ENCODE measurements around the gene CNTN1.

CNTN1 gene

GRCh38 chr12:40986001-40986400 lies 293.8 kb downstream of the CNTN1 start:
- DNase-seq, result no peak

GRCh38 chr12:40988355-40988754 lies 296.1 kb downstream of the CNTN1 start:
- no peak for DNase-seq

DNA sequence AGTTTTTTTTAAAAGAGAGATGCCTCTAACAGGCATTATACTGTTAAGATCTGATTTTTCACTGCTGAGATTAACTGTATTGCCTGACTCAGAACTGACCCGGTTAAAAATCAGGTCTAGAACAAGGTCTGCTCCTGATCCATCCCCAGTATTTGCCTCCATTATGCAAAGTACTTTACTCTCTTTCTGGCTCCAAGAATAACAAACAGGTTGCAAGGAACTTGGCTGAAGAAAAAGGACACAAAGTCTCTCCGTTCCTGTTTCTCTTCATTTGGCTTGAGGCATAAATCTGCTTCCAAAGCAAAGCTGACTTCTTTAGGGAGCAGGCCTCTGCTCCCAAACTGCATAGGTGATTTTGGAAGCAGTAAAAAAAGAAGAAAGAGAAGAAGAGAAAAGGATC lies 296.6 kb downstream of the CNTN1 start:
- no peak for DNase-seq

GRCh38 chr12:40989785-40990184 lies 297.5 kb downstream of the CNTN1 start:
- no peak for DNase-seq

DNA sequence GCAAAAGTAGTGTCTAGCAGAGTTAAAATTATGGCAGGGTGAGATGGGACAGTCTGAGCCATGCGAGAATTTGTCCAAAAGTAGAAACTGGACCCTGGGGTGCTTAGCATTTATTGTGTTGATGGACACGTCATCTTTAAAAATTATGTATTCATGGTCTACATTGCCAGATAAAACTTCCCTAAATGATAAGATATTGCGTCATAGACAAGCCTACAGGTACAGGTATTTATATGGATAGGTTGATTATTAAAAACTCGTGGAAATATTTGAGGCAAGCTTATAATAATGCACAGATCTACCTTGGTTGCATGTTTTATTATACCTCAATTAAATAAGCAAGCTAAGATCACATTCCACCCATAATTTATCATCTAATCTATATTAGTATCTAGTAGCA lies 299.9 kb downstream of the CNTN1 start:
- DNase-seq, result no peak

DNA sequence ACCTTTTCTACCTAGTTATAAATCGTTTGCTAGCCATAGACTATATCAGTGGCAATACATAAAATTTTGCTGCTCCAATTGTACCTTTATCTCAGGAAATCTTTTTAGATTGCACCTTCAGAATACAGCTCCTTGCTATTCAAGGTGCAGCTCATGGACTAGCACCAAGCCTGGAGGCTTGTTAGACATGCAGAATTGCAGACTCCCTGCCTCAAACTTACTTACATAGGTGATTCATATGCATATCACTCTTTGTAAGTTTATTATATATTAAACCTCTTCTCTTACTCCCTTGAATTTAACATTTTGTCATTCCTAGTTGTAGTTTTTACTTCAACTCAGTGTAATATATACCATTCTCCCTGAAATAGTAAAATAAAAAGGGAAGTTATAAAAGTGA lies 300.4 kb downstream of the CNTN1 start:
- DNase-seq, result no peak

DNA sequence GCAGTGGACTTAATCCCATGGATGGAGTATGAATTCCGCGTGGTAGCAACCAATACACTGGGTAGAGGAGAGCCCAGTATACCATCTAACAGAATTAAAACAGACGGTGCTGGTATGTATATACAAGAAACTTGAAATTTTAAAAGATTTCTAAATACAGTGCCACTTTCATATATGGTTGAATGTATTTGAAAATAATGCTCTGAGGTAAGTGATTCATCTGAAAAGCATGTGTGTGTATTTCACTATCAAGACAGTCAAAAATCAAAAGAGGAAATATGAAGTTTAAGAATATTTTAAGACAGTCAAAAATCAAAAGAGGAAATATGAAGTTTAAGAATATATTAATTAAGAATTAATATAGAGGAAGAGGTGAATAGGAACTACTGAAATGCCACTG lies 300.9 kb downstream of the CNTN1 start:
- no peak for DNase-seq

- DNase-seq, result no peak
Observed at GRCh38 chr12:40996091-40996490, 303.9 kb downstream of the CNTN1 start.

DNA sequence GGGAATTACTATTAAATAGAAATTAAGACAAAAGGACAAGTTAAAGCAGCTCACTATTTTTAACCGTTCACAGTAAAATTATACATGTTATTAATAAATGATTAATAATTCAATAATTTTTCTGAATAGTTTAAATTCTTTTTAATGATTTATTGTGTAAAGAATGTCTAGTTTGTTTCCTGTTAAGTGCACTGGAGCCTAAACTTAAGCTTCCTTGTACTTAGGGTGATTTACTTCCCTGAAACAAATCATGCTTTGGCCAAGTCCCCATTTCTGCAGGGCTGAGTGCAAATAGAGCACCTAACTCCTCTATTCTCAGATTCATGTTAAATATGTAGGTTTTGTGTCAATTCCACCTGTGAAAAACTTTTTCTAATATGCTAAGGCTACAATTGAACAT lies 307.0 kb downstream of the CNTN1 start:
- no peak for DNase-seq

- no peak for DNase-seq
Observed at GRCh38 chr12:41008472-41008871, 316.2 kb downstream of the CNTN1 start.

- no peak for DNase-seq
Observed at GRCh38 chr12:41011939-41012338, 319.7 kb downstream of the CNTN1 start.

DNA sequence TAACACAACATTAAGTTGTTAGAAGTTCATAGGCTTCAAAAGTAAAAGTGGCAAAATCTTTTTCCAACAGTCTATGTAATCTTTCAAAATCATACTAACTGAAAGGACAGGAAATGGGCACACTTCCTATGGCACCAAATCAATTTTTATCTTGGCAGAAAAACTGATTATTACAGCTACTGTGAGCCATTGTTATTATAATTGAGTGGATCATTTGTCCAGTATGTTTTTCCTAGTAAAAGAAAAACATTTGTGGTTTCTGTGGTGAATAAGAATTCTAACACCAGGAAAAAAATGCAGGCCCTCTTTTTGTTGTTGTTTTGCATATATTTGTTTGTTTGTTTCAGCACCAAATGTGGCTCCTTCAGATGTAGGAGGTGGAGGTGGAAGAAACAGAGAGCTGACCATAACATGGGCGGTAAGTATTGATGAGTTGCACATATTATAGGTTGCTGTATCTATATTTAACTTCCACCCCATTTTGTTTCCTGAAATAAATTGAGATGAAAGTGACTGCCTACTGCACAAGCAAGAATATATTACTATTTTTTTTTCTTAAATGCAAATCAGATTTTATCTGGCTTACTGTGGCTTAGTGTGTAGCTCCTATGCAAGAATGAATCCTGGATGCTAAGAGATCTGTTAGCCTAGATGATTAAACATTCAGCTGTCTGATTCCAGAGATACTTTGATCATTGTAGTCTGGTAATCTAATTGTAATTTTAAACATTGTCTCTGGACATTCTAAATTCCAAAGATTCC lies 321.8 kb downstream of the CNTN1 start:
- DNase-seq, result no peak

DNA sequence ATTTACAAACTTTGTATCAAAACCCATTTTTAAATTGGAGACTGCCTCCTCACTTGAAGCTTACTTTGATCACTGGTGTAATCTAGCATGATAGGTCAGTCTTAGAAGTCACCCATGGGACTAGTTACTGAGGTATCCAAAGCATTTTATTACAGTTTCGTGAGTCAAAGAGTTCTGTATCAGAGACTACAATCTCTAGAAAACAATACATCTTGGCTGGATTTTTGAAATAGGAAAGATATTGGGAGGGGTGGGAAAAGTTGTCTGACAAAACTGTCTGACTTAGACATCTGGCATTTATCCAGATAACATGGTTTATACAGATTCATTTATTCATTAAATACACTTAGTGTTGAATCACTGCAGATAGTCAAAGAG lies 322.4 kb downstream of the CNTN1 start:
- no peak for DNase-seq

- no peak for DNase-seq
Observed at GRCh38 chr12:41018010-41018409, 325.8 kb downstream of the CNTN1 start.

- DNase-seq, result no peak
Observed at GRCh38 chr12:41019461-41019860, 327.2 kb downstream of the CNTN1 start.

DNA sequence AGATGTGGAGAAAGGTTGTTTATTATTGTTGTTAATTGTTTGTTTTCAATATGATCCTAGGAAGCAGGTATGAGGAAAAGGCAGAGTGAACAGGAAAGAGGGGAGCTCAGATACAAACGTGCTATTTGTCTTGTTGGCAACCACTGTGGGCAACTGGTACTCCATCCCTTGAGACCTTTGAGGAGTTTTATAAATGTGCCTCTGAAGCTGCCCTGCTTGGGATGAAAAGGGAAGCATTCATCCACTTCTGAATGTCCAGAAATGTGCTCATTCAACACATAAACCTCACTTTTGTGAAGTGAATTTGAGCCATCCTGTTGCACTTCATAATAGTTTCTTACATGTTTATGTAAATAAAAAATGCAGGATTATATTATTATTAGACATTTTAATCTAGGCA lies 331.6 kb downstream of the CNTN1 start:
- no peak for DNase-seq

- no peak for DNase-seq
Observed at GRCh38 chr12:41026151-41026550, 333.9 kb downstream of the CNTN1 start.

- DNase-seq, result no peak
Observed at GRCh38 chr12:41032386-41032785, 340.1 kb downstream of the CNTN1 start.

- no peak for DNase-seq
Observed at GRCh38 chr12:41034686-41035085, 342.4 kb downstream of the CNTN1 start.

DNA sequence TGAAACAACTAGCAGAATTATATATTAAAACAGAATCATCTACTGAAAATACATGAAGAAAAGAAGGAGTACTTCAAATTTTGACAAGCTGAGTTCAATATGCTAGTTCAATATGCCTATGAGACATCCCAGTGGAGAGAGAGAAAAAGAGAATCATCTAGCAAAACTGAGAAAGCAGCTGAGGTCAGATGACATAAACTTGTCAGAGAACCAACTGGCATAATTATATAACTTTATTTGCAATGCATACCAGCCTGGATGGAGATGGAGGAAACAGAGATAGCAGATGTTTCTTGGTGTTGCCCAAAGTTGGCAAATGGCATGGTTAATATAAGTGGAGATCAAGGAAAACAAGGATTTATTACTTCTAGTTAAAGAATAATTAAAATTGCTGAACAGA lies 347.2 kb downstream of the CNTN1 start:
- DNase-seq, result no peak

GRCh38 chr12:41045509-41045908 lies 353.3 kb downstream of the CNTN1 start:
- DNase-seq, result no peak

DNA sequence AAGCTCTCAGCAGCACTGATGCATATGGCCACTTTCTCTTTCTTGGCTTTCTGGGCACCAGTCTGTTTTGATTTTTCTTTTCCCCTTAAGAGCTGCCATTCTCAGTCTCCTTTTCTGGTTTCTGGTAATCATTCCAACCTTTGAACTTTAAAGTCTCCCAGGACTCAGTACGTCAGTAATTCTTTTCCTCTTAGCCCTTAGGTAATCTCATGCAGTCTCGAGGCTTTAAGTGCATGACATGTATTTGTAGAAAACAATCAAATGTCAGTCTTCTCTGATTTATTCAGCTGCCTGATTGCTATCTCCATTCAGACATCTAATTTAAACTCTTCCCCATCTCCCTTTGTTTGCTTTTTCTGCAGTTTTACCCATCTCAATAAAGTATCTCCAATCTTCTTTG lies 356.8 kb downstream of the CNTN1 start:
- DNase-seq, result no peak

DNA sequence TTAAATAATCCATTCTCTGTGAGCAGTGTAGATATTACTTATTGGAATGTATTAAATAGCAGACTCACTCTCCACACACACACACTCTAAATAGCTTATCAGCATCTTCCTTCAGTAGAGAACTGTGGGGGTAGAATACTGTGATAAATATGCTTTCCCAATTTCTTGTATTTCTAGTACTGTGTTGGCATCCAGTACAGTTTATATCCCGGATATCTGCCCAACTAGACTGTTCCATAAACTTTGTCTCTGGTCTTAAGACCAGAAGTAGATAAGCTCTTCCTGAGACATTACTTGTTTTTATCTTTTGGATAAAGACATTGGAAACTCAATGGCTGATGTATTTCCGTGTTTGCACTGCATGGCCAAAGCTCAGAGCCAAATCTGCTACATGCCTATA lies 359.7 kb downstream of the CNTN1 start:
- DNase-seq, result no peak

GRCh38 chr12:41052441-41052840 lies 360.2 kb downstream of the CNTN1 start:
- no peak for DNase-seq

GRCh38 chr12:41053046-41053445 lies 360.8 kb downstream of the CNTN1 start:
- DNase-seq, result no peak
